ENCODE results near the gene STRADB.

STRADB gene

GRCh38 chr2:201517094-201517493 lies 65.6 kb downstream of the STRADB start:
- H3K4me3 ChIP-seq (ENCODE audit: low read length): no peak overlapping the region
- DNase-seq (ENCODE audit: low read depth, low spot score): no peak

- no peak for DNase-seq (ENCODE audit: low read depth, low spot score)
- H3K4me3 ChIP-seq (ENCODE audit: low read length): no peak overlapping the region
Measured at GRCh38 chr2:201520201-201520600, 68.7 kb downstream of the STRADB start.

- DNase-seq (ENCODE audit: low read depth, low spot score): no peak
- H3K4me3 ChIP-seq (ENCODE audit: low read length): no peak overlapping the region
Measured at GRCh38 chr2:201522965-201523364, 71.4 kb downstream of the STRADB start.

GRCh38 chr2:201523506-201523905 lies 72.0 kb downstream of the STRADB start:
- H3K4me3 ChIP-seq (ENCODE audit: low read length): no peak overlapping the region
- no peak for DNase-seq (ENCODE audit: low read depth, low spot score)

Measured in Jurkat, Clone E6-1 (cell line).